Stimulated activated CD8-positive, alpha-beta memory T cell treated with anti-CD3 and anti-CD28 coated beads, Interleukin-12 subunit alpha, Interleukin-12 subunit beta, amount 100 ng/mL, for 24 hours (primary cell): ENCODE results near the gene PTGFR.

Experiments used
- DNase-seq: peaks from one replicate; pipeline ENCODE4 v3.0.0-alpha.2; 2020; ENCODE audit errors: extremely low read depth

The PTGFR gene

DNA sequence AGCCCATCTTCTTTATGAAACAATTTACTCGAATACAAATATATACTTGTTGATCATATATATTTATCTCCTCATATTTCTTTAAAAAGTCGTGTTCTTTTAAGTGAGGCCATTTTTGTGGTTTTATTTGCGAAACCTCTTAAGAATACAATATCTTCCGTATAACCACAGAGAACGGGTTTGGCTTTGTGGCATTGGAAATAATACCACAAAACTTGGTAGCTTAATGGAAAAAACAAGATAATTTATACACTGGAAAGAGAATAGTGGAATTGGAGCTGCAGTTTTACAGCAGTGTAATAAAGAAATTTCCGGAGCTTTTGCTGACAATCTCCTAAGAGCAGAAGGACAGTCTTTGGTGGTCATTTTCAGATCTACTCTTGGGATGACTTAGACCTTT lies 29.4 kb downstream of the PTGFR start:
- no peak for DNase-seq

DNA sequence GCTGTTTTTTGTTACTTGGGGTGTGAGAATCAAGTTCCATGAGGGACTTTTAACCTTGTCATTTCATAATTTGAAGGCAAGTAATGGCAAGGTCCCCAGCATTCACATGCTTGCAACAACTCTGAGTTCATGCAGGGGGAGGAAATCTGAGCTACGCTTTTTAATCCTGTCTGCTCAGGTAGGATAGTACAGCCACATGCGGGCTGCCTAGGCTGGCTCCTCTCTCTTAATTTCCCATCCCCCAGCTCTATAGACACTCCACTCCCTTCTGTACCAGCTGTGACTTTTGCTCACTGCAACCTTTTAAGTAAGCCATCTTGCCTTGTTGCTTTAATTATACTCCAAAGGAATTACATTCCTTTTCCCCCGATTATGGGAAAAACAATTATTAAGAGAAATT lies 30.1 kb downstream of the PTGFR start:
- no peak for DNase-seq

DNA sequence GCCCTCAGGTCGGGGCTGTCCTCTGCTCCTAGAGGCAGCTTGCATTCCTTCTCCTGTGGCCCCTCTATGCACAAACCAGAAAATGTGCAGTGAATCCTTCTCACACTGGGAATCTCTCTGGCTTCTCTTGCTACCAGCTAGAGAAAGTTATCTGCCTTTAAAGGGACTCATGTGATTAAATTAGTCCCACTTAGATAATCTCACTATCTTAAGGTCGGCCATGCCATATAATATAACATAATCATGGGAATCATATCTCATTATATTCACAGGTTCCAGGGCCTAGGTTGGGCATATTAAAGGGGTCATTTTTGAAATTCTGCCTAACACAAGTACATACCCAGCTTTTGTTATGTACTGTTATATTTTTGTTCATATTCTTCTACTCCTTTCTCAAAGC lies 31.4 kb downstream of the PTGFR start:
- DNase-seq = no peak

DNA sequence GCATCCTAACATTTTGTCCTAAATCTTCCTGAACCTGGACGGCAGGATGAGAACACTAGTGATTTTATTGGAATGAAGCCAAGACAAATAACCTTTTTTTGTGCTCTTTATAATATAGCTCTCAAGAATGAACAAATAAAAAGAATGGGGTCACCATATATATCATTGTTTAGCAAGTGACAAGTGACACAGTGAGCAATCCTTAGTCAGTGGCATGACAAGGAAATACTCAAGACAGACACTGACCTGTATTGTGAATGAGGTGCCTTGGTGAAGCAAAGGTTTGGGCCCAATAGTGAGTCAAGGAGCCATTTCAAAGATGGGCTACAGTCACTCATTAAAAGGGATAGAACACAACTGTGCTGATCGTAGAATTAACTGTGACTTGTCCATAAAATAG lies 35.7 kb downstream of the PTGFR start:
- no peak for DNase-seq

DNA sequence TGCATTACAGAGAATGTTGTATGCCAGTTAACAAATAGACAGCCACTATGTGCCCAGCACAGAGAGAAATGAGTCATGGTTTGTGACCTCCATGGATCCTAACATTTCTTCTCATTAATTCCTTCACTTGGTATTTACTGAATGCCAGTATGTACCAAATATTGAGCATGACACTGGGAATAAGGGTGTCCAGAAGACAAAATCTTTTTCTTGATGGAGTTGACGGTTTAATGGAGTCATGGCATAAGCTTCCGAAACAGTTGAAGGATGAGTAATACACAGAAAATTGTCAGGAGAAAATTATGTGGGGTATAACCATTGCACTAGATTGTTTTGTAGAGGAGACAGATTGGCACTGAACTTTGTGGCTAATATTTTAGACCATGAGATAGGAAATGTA lies 36.9 kb downstream of the PTGFR start:
- DNase-seq = no peak

DNA sequence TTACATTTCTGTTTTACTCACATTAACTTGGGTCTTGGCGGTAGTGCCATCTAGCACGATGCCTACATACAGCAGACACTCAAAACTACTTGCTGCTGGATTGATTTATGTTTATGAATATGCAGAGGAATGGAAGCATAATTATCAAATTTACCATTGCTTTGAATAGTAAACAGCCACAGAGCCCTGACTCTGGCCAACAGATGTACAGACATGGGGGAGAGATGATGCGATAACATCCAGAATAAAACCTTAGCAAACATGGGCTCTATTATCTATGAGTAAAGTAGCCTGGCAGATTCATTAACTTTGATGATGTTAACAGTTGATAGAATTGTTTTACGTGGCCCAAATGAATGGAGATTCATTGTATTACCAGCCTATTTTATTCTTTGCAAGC lies 42.8 kb downstream of the PTGFR start:
- no peak for DNase-seq

DNA sequence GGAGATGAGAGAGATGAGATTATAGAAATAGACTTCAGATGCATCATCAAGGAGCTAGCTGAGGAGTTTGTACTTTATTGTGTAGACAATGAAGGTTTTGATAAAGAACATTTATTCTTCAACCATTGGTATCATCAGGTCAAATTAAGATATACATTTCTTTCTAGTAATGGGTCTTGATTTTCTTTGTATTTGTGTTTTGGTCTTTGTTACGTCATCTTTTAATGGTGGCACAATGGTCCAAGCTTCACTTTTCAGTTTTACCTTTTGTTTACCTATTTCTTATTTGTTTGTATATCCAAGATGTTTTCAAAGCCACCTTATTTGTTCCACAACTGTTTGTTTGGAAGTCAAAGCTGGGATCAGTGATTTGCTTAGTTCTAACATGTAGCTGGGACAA lies 44.5 kb downstream of the PTGFR start:
- DNase-seq = no peak

DNA sequence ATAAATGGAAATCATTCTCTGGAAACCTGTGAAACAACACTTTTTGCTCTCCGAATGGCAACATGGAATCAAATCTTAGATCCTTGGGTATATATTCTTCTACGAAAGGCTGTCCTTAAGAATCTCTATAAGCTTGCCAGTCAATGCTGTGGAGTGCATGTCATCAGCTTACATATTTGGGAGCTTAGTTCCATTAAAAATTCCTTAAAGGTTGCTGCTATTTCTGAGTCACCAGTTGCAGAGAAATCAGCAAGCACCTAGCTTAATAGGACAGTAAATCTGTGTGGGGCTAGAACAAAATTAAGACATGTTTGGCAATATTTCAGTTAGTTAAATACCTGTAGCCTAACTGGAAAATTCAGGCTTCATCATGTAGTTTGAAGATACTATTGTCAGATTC lies 45.7 kb downstream of the PTGFR start:
- DNase-seq = no peak

DNA sequence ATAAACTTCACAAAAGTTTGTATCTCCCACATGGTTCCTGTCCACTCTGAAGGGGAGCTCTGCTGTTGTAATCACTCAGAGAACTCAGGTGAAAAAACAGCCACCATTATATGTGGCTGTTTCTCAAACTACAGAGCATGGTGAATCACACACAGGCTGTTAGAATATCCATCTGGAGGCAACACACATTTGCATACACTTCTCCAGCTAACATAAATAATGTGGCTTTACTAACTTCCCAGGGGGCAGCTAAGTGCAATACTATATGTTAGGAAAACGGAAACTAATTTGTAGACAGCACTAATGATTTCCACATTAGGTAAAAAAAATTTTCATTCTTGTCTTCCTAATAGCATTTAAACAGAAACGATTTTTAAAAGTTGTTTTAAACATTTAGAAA lies 49.3 kb downstream of the PTGFR start:
- no peak for DNase-seq

DNA sequence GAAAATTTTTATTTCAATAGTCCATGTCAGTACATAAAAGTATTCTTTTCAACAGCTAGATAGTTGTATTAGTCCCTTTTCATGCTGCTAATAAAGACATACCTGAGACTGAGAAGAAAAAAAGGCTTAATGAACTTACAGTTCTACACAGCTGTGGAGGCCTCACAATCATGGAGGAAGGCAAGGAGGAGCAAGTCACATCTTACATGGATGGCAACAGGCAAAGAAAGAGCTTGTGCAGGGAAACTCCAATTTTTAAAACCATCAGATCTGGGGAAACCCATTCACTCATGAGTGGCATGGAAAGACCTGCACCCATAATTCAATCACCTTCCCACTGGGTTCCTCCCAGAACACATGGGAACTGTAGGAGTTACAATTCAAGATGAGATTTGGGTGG lies 50.7 kb downstream of the PTGFR start:
- DNase-seq = no peak

DNA sequence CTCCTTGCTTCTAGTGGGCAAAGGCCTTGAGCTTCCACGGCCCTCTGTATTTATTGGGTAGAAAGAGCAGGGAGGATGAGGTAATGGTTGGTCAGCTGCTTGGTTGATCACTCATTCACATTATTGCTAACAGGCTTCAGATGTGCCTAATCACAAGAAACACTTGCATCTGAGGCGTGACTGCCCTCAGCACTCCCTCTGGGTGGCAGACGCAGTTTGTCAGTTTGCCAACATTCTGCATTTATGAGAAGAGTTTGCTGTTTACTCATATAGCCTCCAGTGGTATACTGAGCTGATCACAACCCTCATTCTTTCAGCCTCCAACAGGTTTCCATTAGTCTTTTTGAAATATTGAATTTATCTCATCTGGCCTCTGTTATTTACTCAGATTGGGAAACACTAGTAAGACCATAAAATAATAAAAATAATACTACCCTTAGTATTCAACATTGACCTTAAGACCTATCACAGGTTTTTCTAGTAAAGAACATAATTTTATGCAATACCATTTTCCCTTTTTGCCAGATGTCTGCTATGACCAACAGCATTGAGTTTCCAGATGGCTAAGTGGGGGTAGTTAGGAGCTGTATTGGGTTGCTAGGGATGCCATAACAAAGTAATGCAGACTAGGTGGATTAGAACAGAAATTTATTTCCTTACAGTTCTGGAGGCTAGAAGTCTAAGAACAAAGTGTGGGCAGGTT lies 53.3 kb downstream of the PTGFR start:
- no peak for DNase-seq

DNA sequence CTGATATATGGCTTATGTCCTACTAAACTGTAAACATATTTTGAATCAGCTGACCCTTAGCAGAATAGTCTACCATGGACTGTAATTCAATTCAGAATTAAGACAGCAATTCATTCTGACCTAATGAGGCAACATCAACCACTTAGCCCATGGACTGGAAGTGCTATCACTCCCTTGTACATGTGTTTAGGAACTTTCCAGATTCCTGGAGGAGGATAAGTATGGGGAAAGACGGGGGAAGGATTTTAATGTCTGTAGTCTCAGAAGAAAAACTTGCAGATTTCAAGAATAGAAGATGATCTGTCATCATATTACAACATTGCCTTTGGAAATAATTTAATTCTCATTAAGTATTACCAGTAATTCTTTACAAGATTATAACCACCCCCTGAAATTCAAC lies 56.3 kb downstream of the PTGFR start:
- DNase-seq = no peak

DNA sequence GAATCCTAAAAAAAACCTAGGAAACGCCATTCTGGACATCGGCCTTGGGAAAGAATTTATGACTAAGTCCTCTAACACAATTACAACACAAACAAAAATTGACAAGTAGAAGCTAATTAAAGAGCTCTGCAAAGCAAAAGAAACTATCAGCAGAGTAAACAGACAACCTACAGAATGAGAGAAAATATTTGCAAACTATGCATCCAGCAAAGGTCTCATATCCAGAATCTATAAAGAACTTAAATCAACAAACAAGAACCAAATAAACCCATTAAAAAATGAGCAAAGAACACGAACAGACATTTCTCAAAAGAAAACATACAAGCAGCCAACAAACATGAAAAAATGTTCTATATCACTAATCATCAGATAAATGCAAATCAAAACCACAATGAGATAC lies 58.6 kb downstream of the PTGFR start:
- DNase-seq = no peak

DNA sequence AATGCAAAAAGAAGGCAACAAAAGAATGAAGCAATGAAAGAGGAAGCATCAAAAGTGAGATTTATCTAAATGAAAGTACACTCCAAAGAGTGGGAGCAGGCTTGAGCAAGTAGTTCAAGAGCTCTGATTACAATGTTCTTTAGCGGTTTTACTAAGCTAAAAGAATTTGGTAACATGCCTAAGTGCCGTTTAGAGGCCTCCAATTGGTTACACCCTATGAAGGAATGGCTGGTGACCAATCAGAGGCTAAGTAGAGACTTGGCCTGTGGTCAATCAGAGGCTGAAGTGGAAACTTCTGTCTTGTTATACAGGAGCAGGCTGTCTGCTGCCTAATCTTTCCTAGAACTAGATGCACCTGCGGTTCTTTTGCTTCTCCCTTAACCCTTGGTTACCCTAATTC lies 59.1 kb downstream of the PTGFR start:
- DNase-seq = no peak

DNA sequence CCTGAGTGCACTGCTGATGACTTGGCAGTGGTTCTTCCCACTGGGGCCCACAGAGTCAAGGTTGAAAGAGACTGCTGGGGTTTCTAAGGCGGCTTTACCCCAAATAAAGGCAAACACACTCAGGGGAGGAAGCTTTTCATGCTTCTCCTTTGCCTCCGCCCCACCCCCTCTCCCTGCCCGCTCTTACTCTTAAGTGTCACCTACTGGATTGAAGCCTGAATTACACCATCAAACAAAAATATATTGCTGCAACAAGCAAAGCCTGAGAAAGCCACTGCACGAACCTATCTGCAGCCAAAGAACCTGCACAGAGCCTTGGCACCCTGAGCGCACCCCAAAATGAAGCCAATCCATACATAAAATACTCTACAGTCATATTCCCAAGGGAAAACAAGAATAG lies 63.1 kb downstream of the PTGFR start:
- no peak for DNase-seq

DNA sequence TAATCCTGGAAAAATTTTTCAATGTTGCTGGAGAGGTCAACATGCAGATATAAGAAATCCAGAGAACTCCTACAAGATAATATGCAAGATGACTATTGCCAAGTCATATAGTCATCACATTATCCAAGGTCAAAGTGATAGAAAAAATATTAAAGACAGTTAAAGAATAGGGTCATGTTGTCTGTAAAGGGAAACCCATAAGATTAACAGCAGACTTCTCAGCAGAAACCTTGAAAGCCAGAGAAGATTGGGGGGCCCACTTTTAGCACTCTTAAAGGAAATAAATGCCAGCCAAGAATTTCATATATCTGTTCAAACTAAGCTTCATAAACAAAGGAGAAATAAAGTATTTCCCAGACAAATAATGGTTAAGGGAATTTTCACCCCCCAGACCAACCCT lies 64.1 kb downstream of the PTGFR start:
- no peak for DNase-seq

DNA sequence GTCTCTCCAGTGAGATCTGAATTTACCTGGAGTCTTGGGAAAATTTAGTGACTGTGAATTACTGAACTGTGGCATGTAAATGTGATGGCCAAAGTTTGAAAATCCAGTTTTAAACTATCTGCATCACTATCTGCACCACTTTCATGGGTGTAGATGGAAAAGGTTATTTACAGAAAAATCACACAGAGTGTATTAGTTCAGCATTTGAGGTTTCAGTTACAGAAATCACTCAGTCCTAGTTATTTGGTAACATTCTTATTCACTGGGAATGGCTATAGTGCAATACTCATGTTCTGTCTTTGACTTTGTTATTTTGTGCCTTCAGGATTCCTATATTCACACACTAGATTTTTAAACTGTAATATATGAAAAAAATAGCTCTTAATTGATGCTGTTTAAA lies 68.9 kb downstream of the PTGFR start:
- no peak for DNase-seq

DNA sequence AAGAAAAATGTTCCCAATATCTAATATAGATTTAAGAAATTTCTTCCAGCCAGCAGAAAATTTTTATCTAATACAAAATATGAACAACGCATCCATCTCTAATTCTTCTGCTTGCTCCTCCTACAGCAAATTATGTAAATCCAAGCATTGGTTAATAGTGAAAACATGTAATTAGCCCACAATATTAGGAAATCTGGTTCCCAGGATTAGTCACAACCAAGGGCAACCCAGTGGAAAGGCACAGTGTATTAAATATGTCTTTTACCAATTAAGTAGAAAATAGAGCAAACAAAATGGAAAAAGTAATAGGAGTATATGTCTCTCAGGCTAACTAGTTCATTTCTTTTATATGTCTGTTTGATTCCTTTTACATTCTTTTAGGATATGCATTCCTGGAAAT lies 70.0 kb downstream of the PTGFR start:
- DNase-seq = no peak

DNA sequence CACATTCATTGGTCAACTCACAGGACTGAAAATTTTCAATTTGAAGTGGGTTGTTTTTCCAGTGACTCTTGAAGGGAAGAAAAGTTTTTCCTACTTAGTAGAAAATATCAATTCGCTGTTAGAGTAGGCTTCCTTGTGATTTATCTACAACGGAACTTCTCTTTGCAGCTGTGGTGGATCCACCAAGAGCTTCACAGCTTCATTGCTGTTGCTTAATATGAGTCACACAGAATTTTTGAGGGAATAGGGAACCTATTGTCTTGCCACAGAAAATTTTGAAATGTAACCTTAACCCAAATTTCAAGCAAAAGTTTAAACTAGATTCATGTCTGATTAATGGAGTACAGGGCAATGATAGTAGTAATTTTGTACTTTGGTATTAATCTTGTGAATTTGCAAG lies 71.1 kb downstream of the PTGFR start:
- no peak for DNase-seq

DNA sequence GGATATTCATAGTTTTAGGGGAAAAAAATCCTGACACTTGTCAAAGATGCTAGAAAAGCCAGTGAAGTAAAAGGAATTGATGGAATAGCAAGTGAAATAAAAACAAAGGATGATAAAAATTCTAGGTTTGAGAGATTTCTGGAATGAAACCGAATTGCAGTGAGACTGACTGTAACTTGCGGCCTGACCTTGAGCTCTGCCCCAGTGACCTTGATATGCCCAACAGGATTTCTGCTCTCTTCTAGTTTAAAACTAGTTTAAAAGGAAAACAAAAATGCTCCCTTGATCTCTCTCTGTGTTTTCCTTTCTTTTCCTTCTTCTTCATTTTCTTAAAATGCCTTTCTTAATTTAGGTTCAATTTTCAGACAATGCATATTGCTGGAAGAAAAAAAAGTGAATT lies 74.6 kb downstream of the PTGFR start:
- DNase-seq = no peak

DNA sequence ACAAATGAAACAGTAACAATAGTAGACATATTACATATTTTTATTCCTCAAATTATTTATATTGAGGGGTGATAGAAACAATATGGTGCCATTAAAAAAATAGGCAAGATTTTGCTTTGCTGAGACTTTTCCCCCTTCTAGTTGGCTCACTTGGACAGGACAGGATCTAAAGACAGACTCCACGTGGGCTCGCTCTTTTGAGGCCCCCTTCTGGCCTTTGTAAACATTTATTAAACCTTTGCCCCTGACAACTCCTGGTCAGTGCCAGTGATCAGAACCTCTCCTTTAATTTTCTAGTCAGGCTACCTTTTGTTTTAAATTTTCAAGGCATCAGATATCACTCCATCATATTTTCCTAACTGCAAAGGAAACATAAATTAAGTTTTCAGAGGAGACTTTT lies 79.8 kb downstream of the PTGFR start:
- DNase-seq = no peak

DNA sequence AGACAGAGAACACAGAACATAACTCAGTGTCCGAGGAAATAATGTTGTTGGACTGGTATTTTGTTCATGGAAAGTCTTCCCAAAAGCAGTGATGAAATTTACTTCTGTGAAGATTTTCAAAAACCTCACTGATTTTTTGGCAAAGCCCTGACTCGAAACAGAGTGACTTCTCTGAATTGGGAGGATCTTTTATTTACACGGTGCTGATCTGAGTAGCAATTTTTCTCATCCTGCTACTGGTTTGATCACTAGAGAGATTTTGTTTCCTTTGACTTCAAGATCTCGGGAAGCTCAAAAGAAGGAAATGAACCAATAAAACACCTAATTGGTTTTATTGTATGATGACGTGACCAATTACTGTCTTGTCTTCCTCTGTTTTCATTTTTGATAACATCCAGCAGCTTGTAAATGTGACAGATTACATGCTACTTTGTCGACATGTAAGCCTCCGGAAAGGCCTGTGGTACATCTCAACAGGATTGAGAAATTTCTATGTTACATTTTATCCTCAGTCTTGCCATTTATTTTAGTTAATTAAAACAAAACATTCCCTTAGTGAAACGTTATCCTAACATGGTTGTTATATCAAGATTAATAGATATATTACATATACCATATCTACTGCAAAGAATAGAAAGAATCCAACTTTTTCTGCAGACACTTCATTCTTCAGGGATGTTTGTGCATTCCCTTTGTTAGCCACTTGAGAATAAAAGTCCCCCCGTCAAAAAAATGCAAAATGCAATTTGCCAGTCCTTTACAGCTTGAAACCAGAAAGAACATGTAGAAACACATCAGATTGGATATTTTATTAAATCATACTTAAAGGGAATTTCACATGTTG lies 86.7 kb downstream of the PTGFR start:
- no peak for DNase-seq

DNA sequence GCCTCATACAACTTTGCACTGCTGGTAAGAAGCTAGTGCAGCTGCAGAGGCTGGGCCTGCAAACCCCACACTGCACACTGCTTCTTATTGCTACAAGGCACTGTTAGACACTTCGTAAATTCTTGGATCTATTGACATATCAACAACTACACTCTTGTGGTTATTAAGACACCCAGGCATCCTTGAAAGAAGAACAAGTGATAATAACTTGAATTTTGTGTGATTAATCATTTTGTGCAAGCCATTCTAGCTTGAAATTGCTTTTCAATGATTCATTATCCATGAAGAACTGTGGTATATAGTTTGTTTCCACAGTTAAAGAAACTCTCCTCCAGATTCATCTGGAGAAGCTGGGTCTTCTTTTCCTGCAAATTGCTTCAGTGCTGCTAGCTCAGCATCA lies 95.8 kb downstream of the PTGFR start:
- DNase-seq = no peak

DNA sequence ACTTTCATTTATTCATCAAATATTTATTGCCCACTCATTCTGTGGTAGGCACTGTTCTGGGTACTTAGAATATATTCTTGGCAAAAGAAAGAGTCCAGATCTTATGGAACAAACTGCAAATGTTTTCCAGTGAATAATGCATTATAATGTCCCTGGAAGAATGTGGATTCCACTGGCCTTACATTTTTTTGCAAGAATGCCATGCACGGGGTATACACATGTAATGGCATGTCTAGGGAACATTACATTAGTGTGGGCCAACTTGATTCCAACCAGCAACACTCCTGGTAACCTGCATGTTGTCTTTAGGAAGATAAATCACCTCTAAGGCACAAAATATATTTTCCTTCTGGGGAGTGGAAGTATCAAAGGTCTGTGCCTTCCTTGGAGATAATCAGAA lies 96.4 kb downstream of the PTGFR start:
- DNase-seq = no peak
